PC-9 (cell line): ENCODE results near the gene CLTRN.

Source experiments
- CTCF ChIP-seq: fragments of 200-600 bp; sonication (generic); conservative IDR thresholded peaks from 2 replicates; pipeline ENCODE4 v1.6.1; 2017; ENCODE audit warnings: mixed run types, antibody characterized with exemption, mild to moderate bottlenecking, moderate library complexity
- EZH2 ChIP-seq: fragments of 200-600 bp; sonication (generic); IDR thresholded peaks from 2 replicates; pipeline ENCODE4 v1.8.0; 2017; ENCODE audit warnings: antibody characterized with exemption, low read depth

GRCh38 chrX:15676886-15677285 lies 12.3 kb upstream of the CLTRN start:
- TF ChIP-seq CTCF (no peak), EZH2 (no peak)
